Measurements from ENCODE around the gene DMBT1.
A peak's percentile ranks its signal among the peaks of the same experiment; 100 is the strongest.

Gene DMBT1

GRCh38 chr10:122560279-122560804 lies at the start of gene DMBT1:
DMBT1 (plus strand) TSS chr10:122560754; CDS start chr10:122560771, 17 bp downstream.
- DNase-seq (ENCODE audit: low read depth): no peak

- DNase-seq (ENCODE audit: low read depth): no peak
Measured at GRCh38 chr10:122513053-122513452, 47.5 kb upstream of the DMBT1 start.

- no peak for DNase-seq (ENCODE audit: low read depth)
Measured at GRCh38 chr10:122514045-122514840, 46.3 kb upstream of the DMBT1 start.

- no peak for DNase-seq (ENCODE audit: low read depth)
Measured at GRCh38 chr10:122515022-122515424, 45.5 kb upstream of the DMBT1 start.

- DNase-seq (ENCODE audit: low read depth): peak; percentile 64
Measured at GRCh38 chr10:122515588-122516231, 44.8 kb upstream of the DMBT1 start.

- DNase-seq (ENCODE audit: low read depth): no peak
Measured at GRCh38 chr10:122516734-122517133, 43.8 kb upstream of the DMBT1 start.

GRCh38 chr10:122519144-122519543 lies 41.4 kb upstream of the DMBT1 start:
- no peak for DNase-seq (ENCODE audit: low read depth)

- no peak for DNase-seq (ENCODE audit: low read depth)
Measured at GRCh38 chr10:122519873-122520272, 40.7 kb upstream of the DMBT1 start.

- no peak for DNase-seq (ENCODE audit: low read depth)
Measured at GRCh38 chr10:122521011-122521410, 39.5 kb upstream of the DMBT1 start.

GRCh38 chr10:122524811-122525210 lies 35.7 kb upstream of the DMBT1 start:
- DNase-seq (ENCODE audit: low read depth): no peak

- no peak for DNase-seq (ENCODE audit: low read depth)
Measured at GRCh38 chr10:122525788-122526187, 34.8 kb upstream of the DMBT1 start.

GRCh38 chr10:122526892-122527291 lies 33.7 kb upstream of the DMBT1 start:
- DNase-seq (ENCODE audit: low read depth): no peak

- DNase-seq (ENCODE audit: low read depth): no peak
Measured at GRCh38 chr10:122530177-122530576, 30.4 kb upstream of the DMBT1 start.

GRCh38 chr10:122531261-122531660 lies 29.3 kb upstream of the DMBT1 start:
- DNase-seq (ENCODE audit: low read depth): no peak

GRCh38 chr10:122531939-122532338 lies 28.6 kb upstream of the DMBT1 start:
- no peak for DNase-seq (ENCODE audit: low read depth)

- DNase-seq (ENCODE audit: low read depth): no peak
Measured at GRCh38 chr10:122532601-122533296, 27.8 kb upstream of the DMBT1 start.

GRCh38 chr10:122537545-122537944 lies 23.0 kb upstream of the DMBT1 start:
- no peak for DNase-seq (ENCODE audit: low read depth)

- DNase-seq (ENCODE audit: low read depth): no peak
Measured at GRCh38 chr10:122541541-122542002, 19.0 kb upstream of the DMBT1 start.

GRCh38 chr10:122543676-122544445 lies 16.7 kb upstream of the DMBT1 start:
- no peak for DNase-seq (ENCODE audit: low read depth)

GRCh38 chr10:122544493-122544892 lies 16.1 kb upstream of the DMBT1 start:
- DNase-seq (ENCODE audit: low read depth): no peak

GRCh38 chr10:122546242-122546641 lies 14.3 kb upstream of the DMBT1 start:
- no peak for DNase-seq (ENCODE audit: low read depth)

Measured in T-helper 22 cell (primary cell).